Measurements from ENCODE around the gene CALD1.

Gene CALD1

GRCh38 chr7:134897936-134898335 is 118.5 kb downstream of the CALD1 start:
- H3K36me3 Mint-ChIP-seq: peaks cover 3% of the 10 kb centered on the region
- no peak overlapping the region for H3K27ac Mint-ChIP-seq
- H3K4me3 Mint-ChIP-seq: no peak overlapping the region
- peaks cover 15% of the 10 kb centered on the region for H3K9me3 Mint-ChIP-seq
- H3K27me3 Mint-ChIP-seq: no peaks in the 10 kb centered on the region
- H3K4me1 Mint-ChIP-seq: peaks cover 4% of the 10 kb centered on the region

GRCh38 chr7:134899729-134900128 is 120.3 kb downstream of the CALD1 start:
- H3K27me3 Mint-ChIP-seq: no peaks in the 10 kb centered on the region
- no peak overlapping the region for H3K4me3 Mint-ChIP-seq
- H3K36me3 Mint-ChIP-seq: peaks cover 3% of the 10 kb centered on the region
- H3K9me3 Mint-ChIP-seq: peaks cover 15% of the 10 kb centered on the region
- H3K27ac Mint-ChIP-seq: no peak overlapping the region
- peaks cover 4% of the 10 kb centered on the region for H3K4me1 Mint-ChIP-seq

- no peak overlapping the region for H3K4me3 Mint-ChIP-seq
- peaks cover 3% of the 10 kb centered on the region for H3K36me3 Mint-ChIP-seq
- H3K9me3 Mint-ChIP-seq: peaks cover 15% of the 10 kb centered on the region
- H3K4me1 Mint-ChIP-seq: peaks cover 4% of the 10 kb centered on the region
- H3K27ac Mint-ChIP-seq: no peak overlapping the region
- H3K27me3 Mint-ChIP-seq: no peaks in the 10 kb centered on the region
Observed at GRCh38 chr7:134900166-134900982, 120.9 kb downstream of the CALD1 start.

- Mint-ChIP-seq H3K4me1 (peaks cover 4% of the 10 kb centered on the region), H3K27ac (no peak overlapping the region), H3K4me3 (no peak overlapping the region), H3K36me3 (peaks cover 3% of the 10 kb centered on the region), H3K27me3 (no peaks in the 10 kb centered on the region), H3K9me3 (peaks cover 4% of the 10 kb centered on the region)
Observed at GRCh38 chr7:134901389-134902020, 122.1 kb downstream of the CALD1 start.

GRCh38 chr7:134902058-134902457 is 122.6 kb downstream of the CALD1 start:
- Mint-ChIP-seq H3K27ac (no peak overlapping the region), H3K27me3 (no peaks in the 10 kb centered on the region), H3K36me3 (peaks cover 1% of the 10 kb centered on the region), H3K4me1 (peaks cover 4% of the 10 kb centered on the region), H3K9me3 (no peaks in the 10 kb centered on the region), H3K4me3 (no peak overlapping the region)

GRCh38 chr7:134903073-134903790 is 123.8 kb downstream of the CALD1 start:
- H3K4me3 Mint-ChIP-seq: no peak overlapping the region
- H3K4me1 Mint-ChIP-seq: peaks cover 4% of the 10 kb centered on the region
- no peaks in the 10 kb centered on the region for H3K9me3 Mint-ChIP-seq
- H3K36me3 Mint-ChIP-seq: no peaks in the 10 kb centered on the region
- no peaks in the 10 kb centered on the region for H3K27me3 Mint-ChIP-seq
- H3K27ac Mint-ChIP-seq: no peak overlapping the region

- Mint-ChIP-seq H3K9me3 (no peaks in the 10 kb centered on the region), H3K27ac (no peak overlapping the region), H3K4me3 (no peak overlapping the region), H3K4me1 (peaks cover 3% of the 10 kb centered on the region), H3K27me3 (no peaks in the 10 kb centered on the region), H3K36me3 (no peaks in the 10 kb centered on the region)
Observed at GRCh38 chr7:134905375-134905774, 125.9 kb downstream of the CALD1 start.

GRCh38 chr7:134907000-134907399 is 127.6 kb downstream of the CALD1 start:
- no peak overlapping the region for H3K4me3 Mint-ChIP-seq
- H3K4me1 Mint-ChIP-seq: peaks cover 3% of the 10 kb centered on the region
- no peak overlapping the region for H3K27ac Mint-ChIP-seq
- no peaks in the 10 kb centered on the region for H3K9me3 Mint-ChIP-seq
- H3K36me3 Mint-ChIP-seq: no peaks in the 10 kb centered on the region
- no peaks in the 10 kb centered on the region for H3K27me3 Mint-ChIP-seq

GRCh38 chr7:134907639-134908038 is 128.2 kb downstream of the CALD1 start:
- Mint-ChIP-seq H3K4me3 (no peak overlapping the region), H3K27ac (no peak overlapping the region), H3K36me3 (no peaks in the 10 kb centered on the region), H3K27me3 (no peaks in the 10 kb centered on the region), H3K4me1 (peaks cover 3% of the 10 kb centered on the region), H3K9me3 (no peaks in the 10 kb centered on the region)

GRCh38 chr7:134908289-134908688 is 128.9 kb downstream of the CALD1 start:
- no peaks in the 10 kb centered on the region for H3K27me3 Mint-ChIP-seq
- H3K36me3 Mint-ChIP-seq: no peaks in the 10 kb centered on the region
- no peaks in the 10 kb centered on the region for H3K9me3 Mint-ChIP-seq
- no peak overlapping the region for H3K4me3 Mint-ChIP-seq
- peaks cover 3% of the 10 kb centered on the region for H3K4me1 Mint-ChIP-seq
- H3K27ac Mint-ChIP-seq: no peak overlapping the region

- no peak overlapping the region for H3K27ac Mint-ChIP-seq
Observed at GRCh38 chr7:134910214-134910890, 130.9 kb downstream of the CALD1 start.

GRCh38 chr7:134910968-134911367 is 131.5 kb downstream of the CALD1 start:
- H3K4me1 Mint-ChIP-seq: peaks cover 3% of the 10 kb centered on the region
- H3K9me3 Mint-ChIP-seq: no peaks in the 10 kb centered on the region
- no peaks in the 10 kb centered on the region for H3K36me3 Mint-ChIP-seq
- no peak overlapping the region for H3K4me3 Mint-ChIP-seq
- H3K27ac Mint-ChIP-seq: no peak overlapping the region
- H3K27me3 Mint-ChIP-seq: no peaks in the 10 kb centered on the region

More at GRCh38 chr7:134910214-134910890, 130.9 kb downstream of the CALD1 start:
- H3K27me3 Mint-ChIP-seq: no peaks in the 10 kb centered on the region
- no peaks in the 10 kb centered on the region for H3K36me3 Mint-ChIP-seq
- H3K4me3 Mint-ChIP-seq: no peak overlapping the region
- no peaks in the 10 kb centered on the region for H3K9me3 Mint-ChIP-seq
- peaks cover 3% of the 10 kb centered on the region for H3K4me1 Mint-ChIP-seq

- no peak overlapping the region for H3K27ac Mint-ChIP-seq
- no peaks in the 10 kb centered on the region for H3K36me3 Mint-ChIP-seq
- H3K9me3 Mint-ChIP-seq: no peaks in the 10 kb centered on the region
- H3K4me1 Mint-ChIP-seq: no peaks in the 10 kb centered on the region
- H3K4me3 Mint-ChIP-seq: no peak overlapping the region
- H3K27me3 Mint-ChIP-seq: no peaks in the 10 kb centered on the region
Observed at GRCh38 chr7:134916171-134916883, 136.9 kb downstream of the CALD1 start.

GRCh38 chr7:134919240-134919641 is 139.8 kb downstream of the CALD1 start:
- no peaks in the 10 kb centered on the region for H3K9me3 Mint-ChIP-seq
- H3K36me3 Mint-ChIP-seq: no peaks in the 10 kb centered on the region
- no peak overlapping the region for H3K4me3 Mint-ChIP-seq
- H3K27ac Mint-ChIP-seq: no peak overlapping the region
- H3K27me3 Mint-ChIP-seq: no peaks in the 10 kb centered on the region
- H3K4me1 Mint-ChIP-seq: no peaks in the 10 kb centered on the region

Data from activated naive CD4-positive, alpha-beta T cell treated with anti-CD3 and anti-CD28 coated beads, Interleukin-2, amount 50 U/mL, for 24 hours (primary cell).